ENCODE results near the gene SAMD4B. TPM values are rescaled to one million over a fixed set of nuclear protein-coding genes. Genes with fewer than 3 reads are reported as not detected.

The SAMD4B gene
- total and polyA plus RNA-seq, 2 of the 8 experiments (the other 6 are each of a cell fraction or from before 2014, with no cell fraction given) = 137 to 158 TPM

DNA sequence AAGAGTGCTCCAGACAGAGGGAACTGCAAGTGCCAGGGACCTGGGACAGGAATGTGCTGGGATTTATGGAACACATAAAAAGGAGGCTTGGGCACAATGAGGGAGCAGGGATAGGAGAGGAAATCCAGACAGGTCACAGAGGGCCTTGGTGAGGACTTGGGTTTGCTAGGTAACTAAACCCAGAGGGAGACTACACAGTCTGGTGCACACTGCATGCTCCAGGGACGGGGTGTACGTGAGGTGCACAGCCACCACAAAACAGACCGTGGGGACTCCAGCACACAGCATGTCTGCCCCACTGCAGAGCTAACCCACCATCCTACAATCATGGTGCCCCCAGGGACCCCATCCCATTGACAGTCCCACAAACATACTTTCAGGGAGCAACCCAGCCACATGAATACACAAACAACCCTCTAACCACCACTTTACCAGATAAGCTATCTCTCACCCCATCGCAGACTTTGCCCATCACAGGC lies 58.9 kb downstream of the SAMD4B start:
- Histone ChIP-seq H3K23me2 (ENCODE audit: low read depth, low read length) (peaks cover 13% of the 10 kb centered on the region; the same call in 1 of the 2 replicates), H2AFZ (ENCODE audit: low read length) (no peak overlapping the region), H2BK120ac (replicated peaks; ENCODE audit: low read depth, low read length) (peak overlapping the region; percentile 86), H3K79me1 (ENCODE audit: low read depth, low read length) (no peaks in the 10 kb centered on the region), H3K56ac (replicated peaks; ENCODE audit: insufficient read length, low read depth, low read length) (no peak overlapping the region), H3K4me2 (ENCODE audit: insufficient read depth in 1 of 2, low read depth in 2 of 2, low read length in 2 of 2) (no peak overlapping the region; a peak in 1 of 4 replicates), H4K5ac (ENCODE audit: insufficient read length, low read depth, low read length) (no peak overlapping the region), H3K4me1 (replicated peaks in 1 of 4; ENCODE audit: control insufficient read depth in 3 of 4, insufficient read depth in 4 of 4, low read length in 3 of 4) (peaks cover 6 to 32% (median 19%) of the 10 kb centered on the region in 4 experiments), H3K9ac (replicated peaks in 1 of 4; ENCODE audit: extremely low read depth in 1 of 4, low read depth in 3 of 4, low read length in 3 of 4) (no peak overlapping the region), H4K8ac (ENCODE audit: extremely low read depth, insufficient read depth, low read length) (no peak overlapping the region; the same call in 1 of the 2 replicates), H2BK5ac (ENCODE audit: low read depth, low read length) (peak overlapping the region; percentile 86), H3K4me3 (ENCODE audit: extremely low read depth in 1 of 4, insufficient read depth in 2 of 4, low read depth in 3 of 4, low read length in 4 of 4) (no peak overlapping the region), H3K79me2 (ENCODE audit: control insufficient read depth in 1 of 2, insufficient read depth in 2 of 2, low read length in 2 of 2) (no peaks in the 10 kb centered on the region), H2BK20ac (ENCODE audit: low read length) (no peak overlapping the region; the same call in 1 of the 2 replicates), H3K18ac (ENCODE audit: extremely low read depth, low read length) (no peak overlapping the region; the same call in none of the 2 replicates), H4K20me1 (replicated peaks in 1 of 2; ENCODE audit: control insufficient read depth in 1 of 2, insufficient read depth in 2 of 2, low read length in 2 of 2) (peaks cover 2 to 7% of the 10 kb centered on the region in 2 experiments), H2BK15ac (ENCODE audit: low read length) (peak overlapping the region; percentile 85; the same call in 1 of the 2 replicates), H3K4ac (replicated peaks; ENCODE audit: insufficient read length, low read depth, low read length) (no peak overlapping the region), H4K91ac (replicated peaks; ENCODE audit: insufficient read length, low read length) (peak overlapping the region; percentile 91), H3K36me3 (ENCODE audit: control insufficient read depth in 2 of 4, insufficient read depth in 4 of 4, low read length in 3 of 4) (no peaks in the 10 kb centered on the region; a peak in 1 of 8 replicates), H3K27ac (ENCODE audit: low read depth, low read length) (no peak overlapping the region), H2BK12ac (ENCODE audit: low read depth, low read length) (peak overlapping the region; percentile 95), H2AK5ac (ENCODE audit: low read depth, low read length) (peak overlapping the region; percentile 99), H3K27me3 (replicated peaks in 1 of 4; ENCODE audit: control insufficient read depth in 3 of 4, extremely low read depth in 1 of 4, insufficient read depth in 3 of 4, low read length in 3 of 4) (no peaks in the 10 kb centered on the region), H3K23ac (ENCODE audit: insufficient read length) (no peak overlapping the region), H3K14ac (ENCODE audit: insufficient read length) (no peak overlapping the region), H3K9me3 (ENCODE audit: insufficient read depth in 2 of 2, low read depth in 1 of 2, low read length in 1 of 2) (no peaks in the 10 kb centered on the region)
- ChIA-PET CTCF (ENCODE audit: partially characterized antibody) (interaction anchor here (0.6 to 9.5 kb wide), 7 partner anchors 10 to 102 kb away, joined by 3 to 128 read pairs (median 4); partner anchors contain the start of genes MED29, PAF1 and PLEKHG2), POLR2A (ENCODE audit: partially characterized antibody) (interaction anchor here (0.7 to 14.3 kb wide), 13 partner anchors 8 to 98 kb away, joined by 3 to 234 read pairs (median 4); partner anchors contain the start of genes MED29, PAF1, PLEKHG2 and RPS16)
- DNase-seq (ENCODE audit: low read depth in 1 of 2, low spot score in 2 of 2) (no peak), FAIRE-seq (no peak)
- WGBS, 2 experiments (ENCODE audit: extremely low coverage in 1 of 2, insufficient coverage in 1 of 2, insufficient read length in 1 of 2, insufficient replicate concordance in 2 of 2, low coverage in 1 of 2, low lambda C conversion rate in 2 of 2, missing lambda C conversion rate in 1 of 2) = 96% methylated on average over 4 of the region's 4 CpGs; no CpG with 5 or more reads in 1 of the 2 experiments
- TF ChIP-seq BCL11A (IDR thresholded peaks at IDR 0.05; ENCODE audit: low read depth in 2 of 2, low read length in 2 of 2) = no peak
- TF ChIP-seq, protein P1, sequence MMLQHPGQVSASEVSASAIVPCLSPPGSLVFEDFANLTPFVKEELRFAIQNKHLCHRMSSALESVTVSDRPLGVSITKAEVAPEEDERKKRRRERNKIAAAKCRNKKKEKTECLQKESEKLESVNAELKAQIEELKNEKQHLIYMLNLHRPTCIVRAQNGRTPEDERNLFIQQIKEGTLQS (IDR thresholded peaks at IDR 0.05; ENCODE audit: insufficient read depth, low read depth, low read length) = no peak
- TF ChIP-seq BACH1 (IDR thresholded peaks at IDR 0.05; ENCODE audit: low read length) = no peak
- no peak for TF ChIP-seq RNF2 (IDR thresholded peaks at IDR 0.05; ENCODE audit: borderline replicate concordance, low read depth, low read length, missing control alignments, poor library complexity, severe bottlenecking)
- no peak for TF ChIP-seq CEBPB (IDR thresholded peaks at IDR 0.05; ENCODE audit: low read depth, low read length)

Measured in H1 (cell line).